Thyroid gland (tissue), 4 donors: ENCODE results near the gene GNPNAT1.

Experiments
- CTCF ChIP-seq, 6 experiments: fragments of 200-600 bp in 3 of 6; fragments of 450-650 bp in 3 of 6; sonication (generic) in 3 of 6; IDR thresholded peaks; one replicate each; pipeline ENCODE4 v1.5.1; 2016 to 2019; ENCODE audit warnings: antibody characterized with exemption in 6 of 6, mild to moderate bottlenecking in 2 of 6, inconsistent platforms in 1 of 6, moderate library complexity in 1 of 6
- POLR2A ChIP-seq, 2 donors: fragments of 450-650 bp; IDR thresholded peaks; one replicate each; pipeline ENCODE4 v1.6.1; 2017; ENCODE audit warnings: antibody characterized with exemption in 2 of 2, mild to moderate bottlenecking in 2 of 2, moderate library complexity in 1 of 2

GRCh38 chr14:52729585-52729924, 61.9 kb downstream of the GNPNAT1 start:
- TF ChIP-seq CTCF (IDR thresholded peaks at IDR 0.05), result no peak
- no peak for TF ChIP-seq POLR2A (IDR thresholded peaks at IDR 0.05)
